Upper lobe of left lung (tissue), 6 donors: ENCODE data around the gene ARHGAP35. TPM values are rescaled to one million over a fixed set of nuclear protein-coding genes. Genes with fewer than 3 reads are reported as not detected.

Experiments
- ATAC-seq, 2 donors: fragments of 200-7000 bp; cut with Tn5 transposase; one replicate each; pipeline ENCODE4 v1.9.1; 2022; ENCODE audit warnings: mild to moderate bottlenecking in 2 of 2, moderate library complexity in 2 of 2; ENCODE audit not compliant: low FRiP score in 2 of 2
- DNase-seq, 2 donors: peaks; one replicate each; pipeline ENCODE4 v3.0.0-alpha.2; 2019 to 2020
- H3K27ac ChIP-seq, 4 donors: fragments of 200-600 bp; sonication (generic); one replicate each; pipeline ENCODE4 v1.5.1; 2016 to 2019
- H3K27me3 ChIP-seq, 4 donors: fragments of 200-600 bp; sonication (generic); one replicate each; pipeline ENCODE4 v1.5.1; 2017 to 2019
- H3K36me3 ChIP-seq, 4 donors: fragments of 200-600 bp; sonication (generic); one replicate each; pipeline ENCODE4 v1.5.1; 2016 to 2019
- H3K4me1 ChIP-seq, 4 donors: fragments of 200-600 bp; sonication (generic); one replicate each; pipeline ENCODE4 v1.5.1; 2018 to 2019
- H3K4me3 ChIP-seq, 4 donors: fragments of 200-600 bp; sonication (generic); one replicate each; pipeline ENCODE4 v1.5.1; 2017 to 2019; ENCODE audit warnings: mild to moderate bottlenecking in 2 of 4, moderate library complexity in 1 of 4
- H3K9me3 ChIP-seq, 4 donors: fragments of 200-600 bp; sonication (generic); one replicate each; pipeline ENCODE4 v1.5.1; 2018 to 2019
- CTCF ChIP-seq, 6 experiments: fragments of 450-650 bp in 4 of 6; fragments of 200-600 bp in 2 of 6; sonication (generic) in 2 of 6; IDR thresholded peaks; one replicate each; pipeline ENCODE4 v1.5.1; 2016 to 2019; ENCODE audit warnings: antibody characterized with exemption in 6 of 6
- EP300 ChIP-seq, 4 donors: sonication (generic); formaldehyde crosslinking; IDR thresholded peaks; one replicate each; pipeline ENCODE4 v1.5.1; 2017; ENCODE audit warnings: antibody characterized with exemption in 4 of 4, control low read depth in 2 of 4
- POLR2A ChIP-seq, 4 donors: fragments of 450-650 bp; IDR thresholded peaks; one replicate each; pipeline ENCODE4 v1.5.1; 2016 to 2017; ENCODE audit warnings: antibody characterized with exemption in 4 of 4, mild to moderate bottlenecking in 2 of 4
- POLR2AphosphoS5 ChIP-seq, 2 donors: sonication (generic); formaldehyde crosslinking; IDR thresholded peaks; one replicate each; pipeline ENCODE4 v1.5.1; 2017; ENCODE audit warnings: antibody characterized with exemption in 2 of 2
- WGBS, 2 donors: methylation state at CpG; one replicate each; pipeline ENCODE4 v1.1.5; 2017 to 2018; 5-methylcytosine and 5-hydroxymethylcytosine counted together
- total RNA-seq, 6 donors: library from RNA; depleted of rRNA in 4 of 6; stranded (reverse); fragments of >200 nt in 4 of 6; gene quantifications; one replicate each; pipeline versions ENCODE4 v1.1.0 to v1.2.1, GENCODE V29; 2016 to 2021
- donor health status: DM: no; HTN: no; CAD: no; lungs with moderate emphysema.
- donor health status: DM: no; HTN: yes; CAD: no; lungs with severe emphysema.

ARHGAP35 gene
- total RNA-seq, 6 donors from 2014 or later, result 56.0 to 80.6 (median 65.7) TPM

GRCh38 chr19:46839752-46840497, 20.9 kb upstream of the ARHGAP35 start:
- DNase-seq, result peak in 1 of 2 donors; percentile 55
- 62 to 69% methylated on average over 12 of the region's 12 CpGs for WGBS, 2 donors
- Histone ChIP-seq H3K4me3 (no peak overlapping the region), H3K27me3 (no peaks in the 10 kb centered on the region), H3K9me3 (no peaks in the 10 kb centered on the region), H3K27ac (peak overlapping the region in 3 of 4 donors; percentile 54 to 70 (median 69)), H3K36me3 (peaks cover 13 to 68% (median 46%) of the 10 kb centered on the region in 4 donors), H3K4me1 (peaks cover 4 to 24% (median 8%) of the 10 kb centered on the region in 4 donors)
- TF ChIP-seq POLR2AphosphoS5 (IDR thresholded peaks at IDR 0.05) (no peak), CTCF (IDR thresholded peaks at IDR 0.05) (no peak), POLR2A (IDR thresholded peaks at IDR 0.05) (no peak), EP300 (IDR thresholded peaks at IDR 0.05) (no peak)
- ATAC-seq, result peak; percentile 3 to 4

- no peaks in the 10 kb centered on the region for H3K27me3 ChIP-seq
- ATAC-seq (peak; percentile 74 to 82), DNase-seq (peak in 1 of 2 donors; percentile 44)
- peak; percentile 65 to 83 (median 77) for TF ChIP-seq CTCF (IDR thresholded peaks at IDR 0.05)
- TF ChIP-seq POLR2A (IDR thresholded peaks at IDR 0.05), result no peak
- no peak for TF ChIP-seq EP300 (IDR thresholded peaks at IDR 0.05)
- H3K4me3 ChIP-seq, result no peak overlapping the region
- H3K9me3 ChIP-seq, result no peaks in the 10 kb centered on the region
- H3K27ac ChIP-seq, result peak overlapping the region in 3 of 4 donors; percentile 54 to 70 (median 69)
- H3K4me1 ChIP-seq, result peaks cover 4 to 24% (median 8%) of the 10 kb centered on the region in 4 donors
- WGBS, 2 donors, result 18 to 19% methylated on average over 13 of the region's 13 CpGs
- peaks cover 13 to 72% (median 47%) of the 10 kb centered on the region in 4 donors for H3K36me3 ChIP-seq
Measured at GRCh38 chr19:46840498-46840942, 20.3 kb upstream of the ARHGAP35 start.

GRCh38 chr19:46841458-46842083, 19.2 kb upstream of the ARHGAP35 start:
- DNase-seq, result no peak
- H3K27me3 ChIP-seq, result no peaks in the 10 kb centered on the region
- H3K4me1 ChIP-seq, result peaks cover 4 to 24% (median 10%) of the 10 kb centered on the region in 4 donors
- H3K27ac ChIP-seq, result peak overlapping the region in 1 of 4 donors; percentile 54
- H3K9me3 ChIP-seq, result no peaks in the 10 kb centered on the region
- TF ChIP-seq EP300 (IDR thresholded peaks at IDR 0.05) (no peak), POLR2A (IDR thresholded peaks at IDR 0.05) (no peak), POLR2AphosphoS5 (IDR thresholded peaks at IDR 0.05) (no peak), CTCF (IDR thresholded peaks at IDR 0.05) (no peak)
- H3K36me3 ChIP-seq, result peaks cover 13 to 75% (median 47%) of the 10 kb centered on the region in 4 donors
- ATAC-seq, result no peak
- no peak overlapping the region for H3K4me3 ChIP-seq
- WGBS, 2 donors, result 82 to 87% methylated on average over 12 of the region's 12 CpGs

- Histone ChIP-seq H3K27me3 (no peaks in the 10 kb centered on the region), H3K27ac (no peak overlapping the region), H3K9me3 (no peaks in the 10 kb centered on the region), H3K4me3 (no peak overlapping the region), H3K36me3 (peaks cover 13 to 71% (median 44%) of the 10 kb centered on the region in 4 donors), H3K4me1 (peaks cover 4 to 21% (median 10%) of the 10 kb centered on the region in 4 donors)
- DNase-seq (no peak), ATAC-seq (no peak)
- 88% methylated on average over 11 of the region's 11 CpGs for WGBS, 2 donors
- no peak for TF ChIP-seq CTCF (IDR thresholded peaks at IDR 0.05)
- no peak for TF ChIP-seq POLR2AphosphoS5 (IDR thresholded peaks at IDR 0.05)
- TF ChIP-seq EP300 (IDR thresholded peaks at IDR 0.05), result no peak
- TF ChIP-seq POLR2A (IDR thresholded peaks at IDR 0.05), result no peak
Measured at GRCh38 chr19:46842791-46843190, 18.0 kb upstream of the ARHGAP35 start.
